Panc1 (cell line): ENCODE measurements around the gene ANKRD23. TPM values are rescaled to one million over a fixed set of nuclear protein-coding genes. Genes with fewer than 3 reads are reported as not detected.

ENCODE experiments used
- ATAC-seq: fragments of 200-7000 bp; cut with Tn5 transposase; 2 replicates; pipeline ENCODE4 v1.9.1; 2020; ENCODE audit warnings: mild to moderate bottlenecking, moderate library complexity
- BruUV-seq: library from RNA; stranded (reverse); fragments of 400-500 nt; replicated peaks from 2 replicates; lab custom pipeline; 2021; lab: Mats Ljungman, UMichigan
- CTCF ChIA-PET: fragments of 300-600 bp; sonication (Branson Sonifier 250); formaldehyde crosslinking; loops from one replicate; lab custom pipeline; 2022; ENCODE audit warnings: antibody characterized with exemption; lab: Charles Lee
- POLR2A ChIA-PET: fragments of 300-600 bp; sonication (Branson Sonifier 250); formaldehyde crosslinking; loops from one replicate; lab custom pipeline; 2022; ENCODE audit warnings: antibody characterized with exemption; lab: Charles Lee
- DNase-seq: peaks from one replicate; pipeline ENCODE4 v3.0.0-alpha.2; 2010; ENCODE audit warnings: low read depth, low spot score
- H3K27ac ChIP-seq: 2 replicates; pipeline ENCODE4 v1.5.1; 2011; ENCODE audit warnings: mild to moderate bottlenecking, low read length, inconsistent platforms
- H3K27me3 ChIP-seq: fragments of 200-500 bp; sonication (Bioruptor generic); 2 replicates; pipeline ENCODE4 v1.6.0; 2014; ENCODE audit warnings: low read length, inconsistent platforms; ENCODE audit not compliant: control insufficient read depth, insufficient read depth
- H3K36me3 ChIP-seq: fragments of 200-500 bp; sonication (Bioruptor generic); 2 replicates; pipeline ENCODE4 v1.5.1; 2014; ENCODE audit warnings: inconsistent platforms, mild to moderate bottlenecking, low read length, moderate library complexity; ENCODE audit not compliant: control insufficient read depth, insufficient read depth
- H3K4me1 ChIP-seq: 2 replicates; pipeline ENCODE4 v1.5.1; 2011; ENCODE audit warnings: inconsistent platforms, mild to moderate bottlenecking, low read length, moderate library complexity; ENCODE audit not compliant: control insufficient read depth, insufficient read depth
- H3K4me3 ChIP-seq, 2 experiments: 2 replicates each; pipeline ENCODE4 v1.5.1; 2011 to 2012; ENCODE audit warnings: low read depth in 2 of 2, low read length in 2 of 2, mild to moderate bottlenecking in 2 of 2, inconsistent platforms in 1 of 2, moderate library complexity in 1 of 2
- H3K9me3 ChIP-seq: fragments of 200-500 bp; sonication (Bioruptor generic); 2 replicates; pipeline ENCODE4 v1.5.1; 2014; ENCODE audit warnings: low read depth, mild to moderate bottlenecking, inconsistent platforms, low read length, moderate library complexity; ENCODE audit not compliant: control insufficient read depth, insufficient read depth
- CTCF ChIP-seq: fragments of 450-650 bp; IDR thresholded peaks from 2 replicates; pipeline ENCODE4 v1.5.1; 2017; ENCODE audit warnings: mild to moderate bottlenecking
- POLR2AphosphoS5 ChIP-seq: IDR thresholded peaks from 2 replicates; pipeline ENCODE4 v1.6.1; 2012; ENCODE audit warnings: mild to moderate bottlenecking, low read depth, low read length, moderate library complexity
- REST ChIP-seq, 2 experiments: IDR thresholded peaks; 2 replicates each; pipeline ENCODE4 v1.6.1; 2011 to 2012; ENCODE audit warnings: low read depth in 2 of 2, control low read depth in 1 of 2, low read length in 1 of 2, mild to moderate bottlenecking in 1 of 2, moderate library complexity in 1 of 2; ENCODE audit not compliant: insufficient read depth in 1 of 2
- SIN3A ChIP-seq: IDR thresholded peaks from 2 replicates; pipeline ENCODE4 v1.6.1; 2012; ENCODE audit warnings: low read depth, mild to moderate bottlenecking, low read length, moderate library complexity, borderline replicate concordance; ENCODE audit not compliant: insufficient read depth
- TCF7L2 ChIP-seq: IDR thresholded peaks from 2 replicates; pipeline ENCODE4 v1.6.1; 2011; ENCODE audit warnings: mild to moderate bottlenecking, low read depth, low read length, inconsistent platforms
- in situ Hi-C: cut with HindIII; loops from 2 replicates; pipeline ENCODE4 v1.10.0; 2016; ENCODE audit warnings: low sequenced_read_pairs, low pct_unique_long_range_greater_than_20kb
- intact Hi-C: fragments of 100-400 bp; cut with micrococcal nuclease; formaldehyde crosslinking; loops from one replicate; pipeline ENCODE4 v1.10.0; 2022; ENCODE audit not compliant: unreplicated experiment
- total RNA-seq: library from RNA; stranded (reverse); gene quantifications from one replicate; pipeline ENCODE4 v1.2.1, GENCODE V29; 2021; ENCODE audit not compliant: unreplicated experiment

The ANKRD23 gene
- total RNA-seq, 1 experiment from 2014 or later = 3.2 TPM

- DNase-seq (no peak), ATAC-seq (no peak)
- TF ChIP-seq TCF7L2 (no peak), SIN3A (no peak), CTCF (no peak), POLR2AphosphoS5 (no peak), REST (IDR thresholded peaks at IDR 0.05; ENCODE audit: insufficient read depth in 1 of 2, low read depth in 2 of 2, low read length in 1 of 2) (no peak)
- ChIA-PET CTCF (no interaction called here), POLR2A (no interaction called here)
- H3K9me3 ChIP-seq = no peaks in the 10 kb centered on the region
- BruUV-seq = no TSS peak
- H3K27ac ChIP-seq = no peak overlapping the region
- H3K27me3 ChIP-seq = no peaks in the 10 kb centered on the region
- H3K36me3 ChIP-seq = no peaks in the 10 kb centered on the region; the same call in 1 of the 2 replicates
- H3K4me3 ChIP-seq = no peak overlapping the region
- in situ Hi-C loops = no loop called here
- no peaks in the 10 kb centered on the region for H3K4me1 ChIP-seq
- intact Hi-C loops = no loop called here
Observed at GRCh38 chr2:96810783-96811192, 33.0 kb downstream of the ANKRD23 start.

- in situ Hi-C loops (no loop called here), intact Hi-C loops (no loop called here)
- TSS peak; percentile 71 for BruUV-seq
- no peaks in the 10 kb centered on the region for H3K36me3 ChIP-seq
- no peaks in the 10 kb centered on the region for H3K9me3 ChIP-seq
- ChIA-PET POLR2A (no interaction called here), CTCF (no interaction called here)
- no peak overlapping the region for H3K4me3 ChIP-seq
- H3K27me3 ChIP-seq = no peaks in the 10 kb centered on the region
- H3K4me1 ChIP-seq = no peaks in the 10 kb centered on the region
- no peak for ATAC-seq
- no peak overlapping the region for H3K27ac ChIP-seq
- DNase-seq = no peak
- TF ChIP-seq REST (IDR thresholded peaks at IDR 0.05; ENCODE audit: insufficient read depth in 1 of 2, low read depth in 2 of 2, low read length in 1 of 2) = no peak
- no peak for TF ChIP-seq POLR2AphosphoS5
- no peak for TF ChIP-seq SIN3A
- TF ChIP-seq TCF7L2 = no peak
- no peak for TF ChIP-seq CTCF
Observed at GRCh38 chr2:96809951-96810782, 33.7 kb downstream of the ANKRD23 start.
